ENCODE results near the gene PPP2R3B. TPM values are rescaled to one million over a fixed set of nuclear protein-coding genes. Genes with fewer than 3 reads are reported as not detected.

PPP2R3B gene
- total RNA-seq, 1 donor from 2014 or later: 43.4 TPM

DNA sequence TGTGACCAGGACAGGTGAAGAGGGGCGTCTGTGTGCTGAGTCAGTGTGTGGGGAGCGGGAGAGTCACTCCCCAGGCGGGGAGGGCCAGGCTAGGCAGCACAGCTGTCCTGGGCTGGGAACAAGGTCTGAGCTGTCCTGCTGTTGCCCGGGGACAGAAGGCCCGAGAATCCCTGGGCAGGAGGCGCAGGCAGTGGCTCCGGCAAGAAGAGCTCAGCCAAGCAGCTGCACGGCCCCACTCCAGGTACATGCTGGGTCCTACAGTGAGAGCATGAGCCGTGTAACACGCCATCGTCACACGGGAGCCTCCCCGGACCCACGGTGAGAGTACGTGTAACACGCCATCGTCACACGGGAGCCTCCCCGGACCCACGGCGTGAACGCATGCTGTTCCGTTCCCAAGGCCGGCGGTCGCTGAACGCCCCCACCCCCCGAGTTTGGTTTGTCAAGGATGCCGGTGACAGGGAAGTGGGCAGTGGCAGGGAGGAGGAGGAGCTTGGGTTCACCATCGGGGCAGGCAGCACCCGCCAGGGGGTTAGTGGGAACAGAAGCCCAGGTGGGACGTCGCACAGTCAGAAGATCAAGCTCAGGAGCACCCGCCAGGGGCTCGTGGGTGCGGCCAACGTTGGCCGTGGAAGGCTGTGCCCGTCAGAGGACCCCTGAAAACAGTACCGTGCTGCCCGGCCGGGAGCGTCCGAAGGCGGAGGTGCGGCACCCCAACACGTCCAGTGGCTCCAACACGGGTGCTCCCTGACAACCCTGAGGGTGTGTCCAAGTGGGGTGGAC lies 15.6 kb downstream of the PPP2R3B start:
- H3K4me1 ChIP-seq: peaks cover 4 to 6% of the 10 kb centered on the region in 2 donors
- intact Hi-C loops (cut with DNase I): no loop called here
- no peaks in the 10 kb centered on the region for H3K27me3 ChIP-seq
- H3K36me3 ChIP-seq: no peaks in the 10 kb centered on the region
- no peak for DNase-seq (ENCODE audit: low spot score in 2 of 2)
- H3K4me3 ChIP-seq: no peak overlapping the region
- TF ChIP-seq, protein P1, sequence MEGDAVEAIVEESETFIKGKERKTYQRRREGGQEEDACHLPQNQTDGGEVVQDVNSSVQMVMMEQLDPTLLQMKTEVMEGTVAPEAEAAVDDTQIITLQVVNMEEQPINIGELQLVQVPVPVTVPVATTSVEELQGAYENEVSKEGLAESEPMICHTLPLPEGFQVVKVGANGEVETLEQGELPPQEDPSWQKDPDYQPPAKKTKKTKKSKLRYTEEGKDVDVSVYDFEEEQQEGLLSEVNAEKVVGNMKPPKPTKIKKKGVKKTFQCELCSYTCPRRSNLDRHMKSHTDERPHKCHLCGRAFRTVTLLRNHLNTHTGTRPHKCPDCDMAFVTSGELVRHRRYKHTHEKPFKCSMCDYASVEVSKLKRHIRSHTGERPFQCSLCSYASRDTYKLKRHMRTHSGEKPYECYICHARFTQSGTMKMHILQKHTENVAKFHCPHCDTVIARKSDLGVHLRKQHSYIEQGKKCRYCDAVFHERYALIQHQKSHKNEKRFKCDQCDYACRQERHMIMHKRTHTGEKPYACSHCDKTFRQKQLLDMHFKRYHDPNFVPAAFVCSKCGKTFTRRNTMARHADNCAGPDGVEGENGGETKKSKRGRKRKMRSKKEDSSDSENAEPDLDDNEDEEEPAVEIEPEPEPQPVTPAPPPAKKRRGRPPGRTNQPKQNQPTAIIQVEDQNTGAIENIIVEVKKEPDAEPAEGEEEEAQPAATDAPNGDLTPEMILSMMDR (IDR thresholded peaks at IDR 0.05): no peak
- H3K9me3 ChIP-seq: no peaks in the 10 kb centered on the region
- no peak overlapping the region for H3K27ac ChIP-seq

DNA sequence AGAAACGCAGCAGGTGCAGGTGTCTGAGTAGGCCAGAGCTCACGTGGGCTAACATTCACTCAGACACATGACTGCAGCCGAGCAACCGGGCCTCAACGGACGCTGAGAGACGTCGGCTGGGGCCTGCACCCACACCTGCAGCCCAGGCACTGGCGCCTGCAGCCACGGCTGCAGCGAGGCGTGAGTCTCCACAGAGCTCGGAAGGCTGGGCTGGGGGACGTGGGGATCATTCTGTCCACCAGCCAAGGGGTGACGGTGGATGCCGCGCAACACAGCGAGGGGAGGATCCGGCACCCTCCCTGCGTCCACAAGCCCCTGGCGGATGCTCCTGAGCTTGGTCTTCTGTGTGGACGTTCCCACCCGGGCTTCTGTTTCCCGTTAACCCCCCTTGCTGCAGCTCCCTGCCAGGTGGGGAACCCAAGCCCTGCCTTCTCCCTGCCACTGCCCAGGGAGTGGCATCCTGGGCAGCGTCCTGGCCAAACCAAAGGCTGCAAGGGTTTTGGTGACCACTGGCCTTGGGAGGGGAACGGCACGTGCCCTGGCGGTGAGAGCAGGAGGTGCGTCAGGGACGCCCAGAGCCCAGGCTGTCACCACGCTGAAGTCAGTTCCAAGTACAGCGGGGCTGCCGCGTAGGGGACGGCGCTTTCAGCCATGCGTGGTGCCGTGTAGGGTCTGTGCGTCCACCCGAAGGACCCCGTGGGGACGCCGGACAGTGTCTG lies 16.3 kb downstream of the PPP2R3B start:
- intact Hi-C loops (cut with DNase I): no loop called here

DNA sequence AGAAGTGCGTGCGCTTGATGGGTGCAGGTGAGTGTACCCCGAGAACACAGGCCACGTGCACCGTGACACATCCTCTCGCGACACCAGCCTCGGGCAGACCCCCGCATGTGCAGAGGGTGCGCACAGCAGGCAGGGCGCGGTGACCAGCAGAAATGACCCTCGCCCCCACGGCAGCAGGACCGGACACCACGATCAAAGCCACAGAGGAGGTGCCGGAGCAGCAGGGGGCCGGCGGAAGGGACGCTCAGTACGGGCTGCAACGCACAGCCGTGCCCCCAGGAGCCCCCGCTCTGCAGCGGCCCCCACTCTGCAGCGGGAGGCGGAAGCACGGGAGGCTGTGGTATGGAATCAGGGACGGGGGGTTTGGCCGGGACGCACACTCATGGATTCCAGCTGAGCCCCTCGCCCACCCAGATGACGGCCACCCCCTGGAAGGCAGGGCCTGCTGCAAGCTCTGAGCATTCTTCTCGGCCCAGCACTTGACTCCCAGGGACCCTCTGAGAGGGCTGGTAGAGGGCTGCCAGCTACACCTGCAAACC lies 17.1 kb downstream of the PPP2R3B start:
- DNase-seq (ENCODE audit: low spot score in 2 of 2): no peak
- Histone ChIP-seq H3K27ac (no peak overlapping the region), H3K27me3 (no peaks in the 10 kb centered on the region), H3K36me3 (no peaks in the 10 kb centered on the region), H3K9me3 (no peaks in the 10 kb centered on the region), H3K4me1 (peaks cover 4 to 6% of the 10 kb centered on the region in 2 donors), H3K4me3 (no peak overlapping the region)
- TF ChIP-seq, protein P1 (IDR thresholded peaks at IDR 0.05): no peak
- intact Hi-C loops (cut with DNase I): no loop called here

More for the DNA sequence above, 16.3 kb downstream of the PPP2R3B start:
- Histone ChIP-seq H3K36me3 (no peaks in the 10 kb centered on the region), H3K9me3 (no peaks in the 10 kb centered on the region), H3K27ac (no peak overlapping the region), H3K4me3 (no peak overlapping the region), H3K4me1 (peaks cover 4 to 6% of the 10 kb centered on the region in 2 donors), H3K27me3 (no peaks in the 10 kb centered on the region)
- DNase-seq (ENCODE audit: low spot score in 2 of 2): no peak
- TF ChIP-seq, protein P1 (IDR thresholded peaks at IDR 0.05): no peak

DNA sequence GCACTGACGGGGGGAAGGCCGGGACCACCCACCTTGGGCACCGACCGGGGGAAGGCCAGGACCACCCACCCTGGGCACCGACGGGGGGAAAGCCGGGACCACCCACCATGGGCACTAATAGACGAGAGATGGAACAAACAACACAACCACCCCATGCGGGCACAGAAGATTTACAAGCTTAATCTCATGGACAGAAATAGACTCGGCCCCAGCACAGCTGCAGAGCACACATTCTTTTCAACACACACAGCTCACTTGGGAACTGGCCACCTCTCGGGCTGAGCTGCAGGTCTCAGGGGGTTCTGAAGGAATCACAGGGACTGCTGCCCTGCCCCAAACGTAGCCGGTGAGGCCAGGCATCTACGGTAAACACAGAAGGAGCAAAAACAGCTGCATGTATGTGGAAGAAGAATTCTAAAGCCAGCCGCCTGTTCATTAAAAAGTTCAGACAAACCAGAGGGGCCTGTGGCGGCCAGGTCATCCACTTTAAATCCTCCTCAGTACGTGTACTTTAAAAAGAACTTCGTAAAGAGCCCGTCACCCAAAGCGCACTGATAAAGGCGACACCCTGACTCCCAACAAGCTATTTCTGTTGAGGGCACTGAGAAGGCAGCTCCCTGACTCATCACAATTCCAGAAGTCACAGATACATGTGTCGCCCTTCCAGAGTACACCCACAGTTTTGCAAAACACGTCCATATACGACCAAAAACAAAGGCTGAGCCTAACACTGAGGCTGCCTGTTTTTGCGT lies 17.7 kb downstream of the PPP2R3B start:
- intact Hi-C loops (cut with DNase I): no loop called here
- no peaks in the 10 kb centered on the region for H3K36me3 ChIP-seq
- H3K27me3 ChIP-seq: no peaks in the 10 kb centered on the region
- no peak for DNase-seq (ENCODE audit: low spot score in 2 of 2)
- H3K4me3 ChIP-seq: no peak overlapping the region
- H3K9me3 ChIP-seq: no peaks in the 10 kb centered on the region
- H3K4me1 ChIP-seq: peaks cover 1 to 2% of the 10 kb centered on the region in 2 donors
- no peak overlapping the region for H3K27ac ChIP-seq
- TF ChIP-seq, protein P1 (IDR thresholded peaks at IDR 0.05): no peak

DNA sequence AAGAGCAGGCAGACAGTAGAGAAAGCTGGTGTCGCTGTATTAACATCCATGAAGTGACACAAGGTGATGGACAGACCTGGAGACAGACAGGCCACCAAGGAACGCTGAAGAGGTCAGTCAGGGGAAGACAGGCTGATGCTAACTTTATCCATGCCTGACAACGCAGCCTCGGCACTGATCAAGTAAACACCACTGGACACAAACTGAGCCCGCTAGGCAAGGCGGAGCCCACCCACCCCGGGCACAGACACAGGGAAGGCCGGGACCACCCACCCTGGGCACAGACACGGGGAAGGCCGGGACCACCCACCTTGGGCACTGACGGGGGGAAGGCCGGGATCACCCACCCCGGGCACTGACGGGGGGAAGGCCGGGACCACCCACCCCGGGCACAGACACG lies 18.8 kb downstream of the PPP2R3B start:
- Histone ChIP-seq H3K27ac (no peak overlapping the region), H3K9me3 (no peaks in the 10 kb centered on the region), H3K4me1 (no peaks in the 10 kb centered on the region), H3K4me3 (no peak overlapping the region), H3K27me3 (no peaks in the 10 kb centered on the region), H3K36me3 (no peaks in the 10 kb centered on the region)
- DNase-seq (ENCODE audit: low spot score in 2 of 2): no peak
- intact Hi-C loops (cut with DNase I): no loop called here
- TF ChIP-seq, protein P1 (IDR thresholded peaks at IDR 0.05): no peak
